Midbrain (tissue), 1 donor: ENCODE results near the gene MYO7B.

Experiments
- DNase-seq: peaks from one replicate; lab custom pipeline; 2025; lab: John Stamatoyannopoulos, UW

MYO7B gene

DNA sequence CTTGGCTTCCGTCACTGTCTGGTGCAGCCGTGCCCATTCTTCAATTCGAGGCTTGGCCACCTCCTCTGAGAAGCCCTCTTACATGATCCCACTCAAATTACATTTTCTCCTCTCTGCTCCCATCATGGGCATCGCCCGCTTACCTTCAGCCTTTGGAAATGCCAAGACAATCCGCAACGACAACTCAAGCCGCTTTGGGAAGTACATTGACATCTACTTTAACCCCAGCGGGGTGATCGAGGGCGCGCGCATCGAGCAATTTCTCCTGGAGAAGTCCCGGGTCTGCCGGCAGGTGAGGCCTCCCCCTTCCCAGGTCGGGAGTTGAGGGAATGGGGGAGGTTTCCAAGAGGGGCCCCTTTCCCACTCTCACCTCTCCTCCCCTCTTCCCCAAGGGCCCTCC lies 38.3 kb downstream of the MYO7B start:
- no peak for DNase-seq

DNA sequence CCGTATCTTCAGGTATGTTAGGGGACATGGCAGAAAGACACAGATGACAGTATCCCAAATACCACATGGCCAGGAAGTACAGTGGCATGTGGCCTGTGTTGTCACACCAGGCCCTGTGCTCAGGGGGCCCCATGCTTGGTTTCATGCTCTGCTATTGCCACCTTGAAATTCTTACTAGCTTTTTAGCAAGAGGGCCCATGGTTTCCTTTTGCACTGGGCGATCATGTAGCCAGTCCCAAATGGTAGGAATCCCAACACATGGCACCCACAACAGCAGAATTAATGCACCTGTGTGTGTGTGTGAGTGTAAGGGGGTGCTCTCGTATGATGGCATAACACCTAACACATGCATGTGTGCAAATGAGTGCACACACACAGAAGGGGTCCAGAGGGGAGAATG lies 39.2 kb downstream of the MYO7B start:
- DNase-seq: no peak

DNA sequence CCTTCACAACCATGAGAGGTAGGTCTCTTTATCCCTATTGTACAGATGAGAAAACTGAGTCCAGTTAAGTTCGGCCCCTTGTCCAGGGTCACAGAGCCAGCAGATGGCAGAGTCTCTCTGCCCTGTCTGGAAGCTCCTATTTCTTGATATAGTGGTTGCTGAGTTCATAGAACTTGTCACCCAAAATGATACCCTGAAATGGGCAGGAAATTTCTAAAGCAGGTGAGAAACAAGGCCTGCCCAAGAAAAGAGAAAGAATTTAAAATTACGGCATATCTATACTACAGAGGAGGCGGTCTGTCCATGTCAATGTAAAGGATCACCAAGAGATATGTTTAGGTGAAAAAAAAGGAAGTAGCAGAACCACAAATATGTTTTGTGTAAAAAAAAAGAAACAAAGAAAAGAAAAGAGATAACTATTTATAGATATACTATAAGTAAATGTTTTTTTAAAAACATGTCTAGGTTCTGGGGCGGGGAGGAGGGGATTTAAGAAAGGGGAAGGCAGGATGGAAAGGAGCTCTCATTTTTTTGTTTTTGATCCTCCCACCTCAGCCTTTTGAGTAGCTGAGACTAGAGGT lies 39.8 kb downstream of the MYO7B start:
- no peak for DNase-seq

DNA sequence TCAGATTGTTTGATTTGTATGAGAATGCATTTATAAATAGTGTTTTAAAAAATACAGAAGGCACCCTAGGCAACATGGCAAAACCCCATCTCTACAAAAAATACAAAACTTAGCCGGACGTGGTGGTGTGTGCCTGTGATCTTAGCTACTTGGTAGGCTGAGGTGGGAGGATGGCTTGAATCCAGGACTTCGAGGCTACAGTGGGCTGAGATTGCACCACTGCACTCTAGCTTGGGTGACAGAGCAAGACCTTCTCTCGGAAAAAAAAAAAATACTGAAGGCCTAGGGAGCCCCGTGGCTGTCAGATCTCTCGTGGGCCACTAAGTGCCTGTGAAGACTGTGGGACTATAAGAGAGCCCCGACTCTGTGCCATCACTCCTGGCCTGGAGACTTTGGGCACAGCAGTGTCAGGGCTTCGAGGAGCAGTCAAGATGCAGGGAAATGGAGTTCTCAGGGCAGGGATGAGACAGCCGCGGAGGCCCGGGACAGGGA lies 40.5 kb downstream of the MYO7B start:
- no peak for DNase-seq

DNA sequence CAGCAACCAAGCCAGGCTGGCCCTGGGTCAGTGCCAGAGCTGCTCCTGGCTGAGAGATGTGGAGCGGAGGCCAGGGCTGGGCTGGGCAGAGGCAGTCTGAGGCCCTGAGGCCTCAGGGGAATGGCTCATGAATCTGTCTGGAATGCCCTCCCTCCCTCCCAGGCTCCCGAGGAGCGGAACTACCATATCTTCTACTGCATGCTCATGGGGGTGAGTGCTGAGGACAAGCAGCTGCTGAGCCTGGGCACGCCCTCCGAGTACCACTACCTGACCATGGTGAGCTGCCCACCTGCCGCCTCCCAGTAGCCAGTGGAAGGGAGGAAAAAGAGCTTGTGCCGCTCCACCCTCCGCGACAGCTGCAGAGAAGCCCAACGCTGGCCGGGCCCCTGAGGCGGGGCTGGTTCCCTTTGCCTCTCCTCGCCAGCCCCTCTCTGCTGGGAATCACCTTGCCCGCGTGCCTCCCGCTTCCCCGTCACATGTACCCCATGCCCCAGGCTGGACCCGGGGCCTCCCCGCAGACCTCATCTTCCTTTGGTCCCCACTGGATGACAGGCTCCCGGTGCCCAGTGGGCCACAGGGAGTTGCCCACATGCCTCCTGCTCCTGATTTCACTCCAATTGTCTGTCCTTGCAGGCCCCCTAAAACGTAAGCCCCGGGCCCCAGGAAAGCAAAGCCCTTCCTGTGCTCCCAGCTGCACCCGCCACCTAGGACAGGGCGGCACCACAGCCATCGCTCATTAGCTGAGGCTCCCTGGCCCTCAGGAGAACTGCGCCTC lies 41.1 kb downstream of the MYO7B start:
- peak; percentile 34 for DNase-seq

DNA sequence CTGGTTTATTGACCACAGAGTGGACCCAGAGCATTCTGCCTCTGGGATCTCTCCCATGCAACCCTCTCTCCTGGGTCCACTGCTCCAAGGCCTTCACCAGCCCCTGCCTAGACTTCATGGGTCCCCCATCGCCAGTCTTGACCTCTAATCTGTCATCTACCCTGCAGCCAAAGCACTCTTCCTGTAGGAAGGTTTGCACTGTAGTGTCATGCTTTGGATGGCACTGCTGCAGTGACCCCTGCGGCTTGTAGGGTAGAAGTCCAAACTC lies 41.7 kb downstream of the MYO7B start:
- no peak for DNase-seq

DNA sequence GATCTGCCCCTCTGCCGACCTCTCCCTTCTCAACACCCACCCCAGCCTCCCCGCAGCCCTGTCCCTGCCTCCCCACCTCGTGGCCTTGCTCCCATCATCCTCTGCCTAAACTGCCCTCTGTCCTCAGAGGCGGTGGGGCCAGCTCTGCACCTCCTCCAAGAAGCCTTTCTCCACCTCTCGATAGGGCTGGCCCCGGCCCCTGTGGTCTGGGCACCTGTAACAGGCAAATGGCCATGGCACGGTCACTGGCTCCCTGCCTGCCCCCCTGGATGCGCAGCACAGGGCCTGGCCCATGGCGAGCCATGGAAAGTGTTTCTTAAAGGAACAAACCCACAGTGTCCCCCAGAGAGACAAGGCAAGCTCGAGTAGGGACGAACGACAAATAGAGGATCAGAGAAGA lies 42.0 kb downstream of the MYO7B start:
- no peak for DNase-seq

DNA sequence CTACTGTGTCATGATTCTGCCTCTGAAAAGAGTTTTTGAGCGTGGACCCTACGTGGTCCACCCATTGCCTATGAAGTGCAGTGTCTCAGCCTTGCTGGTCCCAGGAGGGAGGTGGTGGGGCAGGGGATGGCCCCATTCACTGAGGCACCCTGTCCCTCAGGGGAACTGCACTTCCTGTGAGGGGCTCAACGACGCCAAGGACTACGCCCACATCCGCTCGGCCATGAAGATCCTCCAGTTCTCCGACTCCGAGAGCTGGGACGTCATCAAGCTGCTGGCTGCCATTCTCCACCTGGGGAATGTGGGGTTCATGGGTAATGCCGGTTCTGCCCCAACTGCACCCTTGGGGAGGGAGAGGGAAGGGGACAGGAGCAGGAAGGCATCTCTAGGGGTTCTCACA lies 42.5 kb downstream of the MYO7B start:
- no peak for DNase-seq

DNA sequence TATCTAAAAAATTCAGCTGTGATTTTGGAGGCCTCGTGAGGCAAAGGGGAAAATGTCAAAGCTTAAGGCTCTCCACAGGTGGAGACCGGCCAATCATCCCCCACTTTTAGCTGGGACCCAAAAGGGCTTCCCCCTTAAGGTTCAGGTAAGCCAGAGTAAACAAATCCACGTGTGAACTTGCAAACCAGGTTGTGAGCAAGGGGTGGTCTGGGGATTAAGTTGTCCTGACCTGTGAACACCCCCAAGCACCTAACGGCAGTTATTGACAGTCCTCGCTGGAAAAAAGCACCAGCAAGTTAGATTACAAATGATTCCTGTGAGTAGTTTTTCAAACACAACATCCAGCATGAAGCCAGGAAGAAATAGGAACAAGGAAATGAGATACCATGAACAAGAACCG lies 42.9 kb downstream of the MYO7B start:
- DNase-seq: no peak

DNA sequence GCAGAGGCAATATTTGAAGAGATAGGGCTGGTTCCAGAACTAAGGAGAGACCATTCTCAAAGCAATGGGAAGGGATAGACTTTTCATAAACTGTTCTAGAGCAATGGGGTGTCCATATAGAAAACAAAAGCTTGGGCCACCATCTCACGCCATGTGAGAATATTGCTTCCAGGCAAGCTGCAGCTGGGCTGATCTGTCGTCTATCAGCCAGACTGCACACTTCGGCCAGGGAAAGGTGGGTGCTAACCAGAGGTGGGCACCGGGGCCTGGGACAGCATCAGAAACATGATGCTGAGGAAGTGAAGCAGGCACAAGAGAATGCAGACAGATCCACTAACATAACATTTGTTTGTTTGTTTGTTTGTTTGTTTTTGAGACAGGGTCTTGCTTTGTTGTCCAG lies 43.7 kb downstream of the MYO7B start:
- DNase-seq: no peak

DNA sequence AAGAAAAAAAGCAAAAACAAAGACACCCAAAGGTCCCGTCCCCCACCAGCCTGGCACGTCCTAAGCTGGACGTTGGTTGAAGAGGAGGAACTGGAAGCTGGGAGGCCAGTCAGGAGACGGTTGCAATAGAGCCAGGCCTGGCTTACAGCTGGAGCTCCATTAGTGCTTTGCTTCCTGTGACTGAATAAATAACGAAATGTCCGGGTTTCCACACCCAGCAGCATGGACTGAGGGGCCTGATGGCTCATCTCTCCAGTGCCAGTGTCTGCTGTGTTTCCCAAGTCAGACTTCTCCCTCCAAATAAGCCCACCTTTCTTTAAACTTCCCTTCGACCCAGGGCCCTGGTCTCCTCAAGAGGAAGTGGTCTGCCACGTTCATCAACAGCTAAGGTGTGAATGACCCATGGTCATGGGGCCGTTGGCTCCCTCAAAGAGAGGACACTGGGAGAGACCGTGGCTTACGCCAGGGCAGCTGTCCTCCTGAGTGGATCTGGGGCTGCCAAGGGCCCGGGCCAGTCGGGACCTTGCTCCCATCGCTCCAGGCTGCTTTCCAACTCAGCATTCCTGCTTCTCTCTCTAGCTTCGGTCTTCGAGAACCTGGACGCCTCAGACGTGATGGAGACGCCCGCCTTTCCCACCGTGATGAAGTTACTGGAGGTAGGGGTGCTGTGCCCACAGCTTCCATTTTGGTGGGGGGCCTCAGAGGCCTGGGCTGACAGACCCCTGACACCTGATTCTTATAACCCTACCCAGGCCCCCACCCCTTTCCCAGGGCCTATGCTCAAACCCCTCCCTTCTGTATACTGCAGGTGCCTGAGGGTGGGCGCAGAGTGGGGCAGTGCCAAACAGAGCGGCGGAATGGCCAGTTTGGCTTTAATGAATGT lies 44.9 kb downstream of the MYO7B start:
- DNase-seq: no peak

DNA sequence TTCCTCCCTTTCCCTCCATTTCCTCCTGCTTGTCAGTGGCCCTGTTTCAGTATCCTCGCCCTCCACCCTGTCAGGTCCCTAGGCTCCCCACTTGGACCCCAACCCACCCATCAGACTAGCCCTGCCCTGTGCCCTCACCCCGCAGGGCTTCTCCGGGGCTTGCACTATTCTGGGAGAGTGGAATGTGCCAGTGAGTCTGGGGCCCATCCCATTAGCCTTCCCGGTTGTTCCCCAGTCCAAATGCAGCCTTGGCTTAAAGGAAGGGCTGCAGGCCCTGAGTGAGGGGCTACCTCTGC lies 45.5 kb downstream of the MYO7B start:
- no peak for DNase-seq

DNA sequence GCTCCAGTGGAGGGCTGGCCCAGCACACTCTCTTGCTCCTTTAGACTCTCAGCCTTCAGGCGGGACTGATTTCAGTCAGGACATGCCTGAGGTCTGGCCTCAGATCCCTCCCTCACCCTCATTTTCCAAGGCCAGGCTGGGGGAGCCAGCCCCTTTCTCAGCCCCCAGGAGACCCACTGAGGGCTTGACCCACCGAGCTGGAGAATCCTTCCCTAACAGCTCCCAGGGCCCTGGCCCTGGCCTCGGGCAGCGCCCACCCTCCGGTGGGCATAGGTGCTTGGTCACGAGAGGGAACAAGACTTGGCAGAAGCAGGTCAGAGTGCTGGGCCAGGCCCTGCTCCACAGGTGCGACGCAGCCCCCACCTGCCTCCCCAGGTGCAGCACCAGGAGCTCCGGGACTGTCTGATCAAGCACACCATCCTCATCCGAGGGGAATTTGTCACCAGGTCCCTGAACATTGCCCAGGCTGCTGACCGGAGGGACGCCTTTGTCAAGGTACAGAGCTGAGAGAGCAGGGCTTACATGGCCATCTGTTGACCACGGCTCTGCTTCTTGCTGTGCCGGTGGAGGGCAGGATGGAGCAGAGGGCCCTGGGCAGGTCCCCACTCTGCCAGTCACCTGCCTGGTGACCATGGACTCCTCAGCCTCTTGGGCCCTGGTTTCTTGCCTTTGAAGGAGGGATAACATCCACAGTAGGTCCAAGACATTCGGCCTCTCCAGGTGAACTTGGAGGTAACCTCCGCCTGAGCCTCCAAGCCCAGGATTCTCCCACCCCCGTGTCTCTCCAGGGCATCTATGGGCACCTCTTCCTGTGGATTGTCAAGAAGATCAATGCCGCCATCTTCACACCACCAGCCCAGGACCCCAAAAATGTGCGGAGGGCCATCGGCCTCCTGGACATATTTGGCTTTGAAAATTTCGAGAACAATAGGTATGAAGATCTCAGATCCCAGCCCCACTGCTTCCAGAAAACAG lies 46.3 kb downstream of the MYO7B start:
- DNase-seq: no peak

DNA sequence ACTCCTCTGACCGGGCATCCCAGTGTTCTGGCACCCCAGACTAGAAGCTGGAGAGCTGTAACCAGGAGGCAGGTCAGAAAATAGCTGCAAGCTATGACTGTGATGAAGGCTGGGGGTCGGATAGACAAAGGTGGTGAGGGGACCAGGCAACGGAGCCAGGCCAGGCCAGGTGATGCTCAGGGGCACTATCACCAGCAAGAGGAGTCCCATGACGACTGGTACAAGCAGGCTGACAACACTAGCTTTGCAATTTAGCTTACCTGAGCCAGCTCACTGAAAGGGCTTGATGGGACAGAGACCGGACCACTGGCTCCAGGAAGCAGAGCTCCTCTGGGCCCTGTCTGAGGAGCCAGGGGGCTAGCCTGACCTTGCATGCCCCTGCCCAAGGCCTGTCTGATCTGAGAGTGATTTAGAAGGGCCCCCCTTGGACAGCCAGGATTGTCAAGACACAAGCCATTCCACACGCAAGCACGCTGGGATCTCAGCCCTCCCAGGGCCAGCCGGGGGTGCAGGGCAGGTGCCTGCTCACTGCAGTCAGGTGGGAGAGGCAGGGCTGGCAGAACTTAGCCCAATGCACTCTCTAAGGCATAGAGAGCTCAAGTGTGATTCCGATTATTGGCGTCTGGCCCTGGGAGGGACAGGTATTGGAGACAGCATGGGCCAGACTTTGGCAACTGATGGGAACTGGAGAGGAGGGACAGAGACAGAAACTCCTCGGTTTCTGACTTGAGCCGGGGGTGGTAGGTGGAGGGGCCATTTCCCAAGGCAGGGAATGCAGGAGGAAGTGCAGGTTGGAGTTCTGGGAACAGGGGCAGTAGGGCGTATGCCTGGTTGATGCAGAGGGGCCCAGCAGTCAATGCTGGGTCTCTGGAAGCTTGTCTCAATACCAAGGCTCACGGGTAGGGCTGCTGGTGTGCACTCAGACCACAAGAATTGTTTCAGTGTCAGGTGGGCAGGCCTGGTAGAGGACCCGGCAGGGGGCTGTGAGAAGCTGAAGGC lies 47.7 kb downstream of the MYO7B start:
- DNase-seq: no peak

DNA sequence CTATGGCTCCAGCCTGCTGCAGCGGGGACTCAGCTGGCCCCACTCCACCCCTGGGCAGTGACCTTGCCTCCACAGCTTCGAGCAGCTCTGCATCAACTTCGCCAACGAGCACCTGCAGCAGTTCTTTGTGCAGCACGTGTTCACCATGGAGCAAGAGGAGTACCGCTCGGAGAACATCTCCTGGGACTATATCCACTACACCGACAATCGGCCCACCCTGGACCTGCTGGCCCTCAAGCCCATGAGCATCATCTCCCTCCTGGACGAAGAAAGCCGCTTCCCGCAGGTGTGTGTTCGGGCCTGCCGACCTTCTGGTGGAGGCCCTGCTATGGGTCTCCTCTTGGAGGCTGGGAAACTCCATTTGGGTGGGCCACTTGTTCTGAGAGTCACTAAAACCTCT lies 48.6 kb downstream of the MYO7B start:
- DNase-seq: no peak

DNA sequence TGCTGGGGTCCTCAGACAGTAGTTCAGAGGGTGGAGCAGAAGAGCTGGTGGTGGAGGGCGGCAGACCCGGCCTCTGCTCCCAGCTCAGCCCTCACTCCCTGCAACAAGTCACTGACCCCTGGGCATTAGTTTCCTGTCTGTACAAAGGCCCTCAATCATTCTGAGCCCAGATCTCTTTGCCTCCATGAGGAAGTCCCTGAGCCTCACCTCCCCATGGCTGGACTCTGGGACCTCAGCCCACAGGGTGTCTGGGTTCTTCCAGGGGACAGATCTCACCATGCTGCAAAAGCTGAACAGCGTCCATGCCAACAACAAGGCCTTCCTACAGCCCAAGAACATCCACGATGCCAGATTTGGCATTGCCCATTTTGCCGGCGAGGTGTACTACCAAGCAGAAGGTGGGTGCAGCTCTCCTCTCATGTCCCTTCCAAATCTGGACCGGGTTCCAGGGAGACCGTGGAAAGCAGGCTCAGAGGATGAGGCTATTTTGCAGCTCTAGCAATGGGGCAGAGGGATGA lies 49.1 kb downstream of the MYO7B start:
- DNase-seq: no peak

DNA sequence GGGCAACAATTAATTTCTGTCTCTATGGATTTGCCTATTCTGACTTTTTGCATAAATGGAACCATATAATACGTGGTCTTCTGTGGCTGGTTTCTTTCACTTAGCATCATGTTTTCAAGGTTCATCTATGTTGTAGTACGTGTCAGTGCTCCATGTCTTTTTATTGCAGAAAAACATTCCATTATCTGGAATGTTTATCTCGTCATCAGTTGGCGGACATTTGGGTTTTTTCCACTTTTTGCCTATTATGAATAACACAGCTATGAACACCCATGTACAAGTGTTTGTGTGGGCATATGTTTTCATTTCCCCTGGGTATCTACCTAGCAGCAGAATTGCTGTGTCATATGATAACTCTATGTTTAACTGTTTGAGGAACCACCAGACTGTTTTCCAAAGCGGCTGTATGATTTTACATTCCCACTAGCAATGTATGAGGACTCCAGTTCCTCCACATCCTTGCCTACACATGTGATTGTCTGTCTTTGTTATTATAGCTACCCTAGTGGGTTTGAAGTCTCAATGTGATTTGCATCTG lies 49.9 kb downstream of the MYO7B start:
- DNase-seq: no peak

DNA sequence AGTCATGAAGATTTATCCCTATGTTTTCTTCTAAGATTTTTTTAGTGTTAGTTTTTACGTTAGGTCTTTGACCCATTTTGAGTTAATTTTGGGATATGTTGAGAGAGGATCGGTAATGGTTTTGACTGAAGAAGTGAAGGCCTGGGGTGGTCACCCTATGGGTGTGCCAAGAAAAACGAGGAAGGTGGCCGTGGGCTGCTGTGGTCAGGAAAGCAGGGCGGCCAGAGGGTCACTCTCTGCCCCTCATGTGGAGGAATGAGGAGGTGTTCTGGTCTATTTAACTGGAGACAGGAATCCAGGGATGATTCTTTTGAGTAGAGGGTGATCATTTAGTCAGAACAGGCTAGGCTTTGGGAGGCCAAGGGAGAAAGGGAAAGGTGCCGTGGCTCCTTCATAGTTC lies 50.7 kb downstream of the MYO7B start:
- no peak for DNase-seq

DNA sequence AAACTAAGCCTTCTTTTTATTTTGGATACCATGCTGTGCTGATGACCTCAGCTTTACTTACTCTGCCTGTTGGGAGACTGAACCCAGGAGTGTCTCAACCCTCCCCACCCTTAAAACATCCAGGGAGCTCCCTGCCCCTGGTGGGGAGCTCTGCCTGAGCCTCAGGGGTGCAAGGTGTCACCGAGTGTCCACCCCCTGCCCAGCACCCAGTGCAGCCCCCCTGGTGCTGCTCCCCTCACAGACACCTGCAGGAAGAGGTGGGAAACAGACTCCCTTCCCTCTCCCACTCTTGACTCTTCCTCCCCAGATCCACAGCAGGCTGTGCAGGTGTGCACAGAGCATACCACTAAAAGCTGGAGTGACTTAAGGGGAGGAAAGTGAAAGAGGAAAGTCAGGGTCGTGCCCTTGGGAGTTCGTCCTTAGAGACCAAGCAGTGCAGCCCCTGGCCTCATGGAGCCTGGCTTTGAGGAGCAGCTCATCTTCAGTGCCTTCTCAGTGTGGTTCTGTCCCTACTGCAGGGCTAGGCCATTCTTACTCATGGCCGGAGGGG lies 51.3 kb downstream of the MYO7B start:
- no peak for DNase-seq

DNA sequence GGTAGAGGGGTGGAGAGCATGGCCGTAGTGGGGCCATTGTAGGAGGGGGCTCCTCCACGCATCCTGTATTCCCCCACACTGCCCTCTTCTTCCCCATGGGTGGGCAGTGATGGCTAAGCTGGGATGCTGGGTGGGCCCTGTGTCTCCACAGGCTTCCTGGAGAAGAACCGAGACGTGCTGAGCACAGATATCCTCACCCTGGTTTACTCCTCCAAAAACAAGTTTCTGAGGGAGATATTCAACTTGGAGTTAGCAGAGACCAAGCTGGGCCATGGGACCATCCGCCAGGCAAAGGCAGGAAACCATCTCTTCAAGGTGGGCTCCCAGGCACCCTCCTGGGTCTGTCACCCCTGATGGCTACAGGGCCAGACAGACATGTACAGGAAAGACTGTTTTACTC lies 52.8 kb downstream of the MYO7B start:
- DNase-seq: no peak
